GM10847 (cell line): ENCODE measurements around the gene TOB1.

ENCODE experiments used
- POLR2A ChIP-seq: IDR thresholded peaks from 2 replicates; pipeline ENCODE4 v1.6.1; 2011; ENCODE audit not compliant: insufficient read length; ENCODE audit errors: extremely low read depth

Gene TOB1

GRCh38 chr17:50902372-50903353 lies 36.5 kb upstream of the TOB1 start:
- no peak for TF ChIP-seq POLR2A

- TF ChIP-seq POLR2A = no peak
Observed at GRCh38 chr17:50900383-50900892, 34.3 kb upstream of the TOB1 start.

GRCh38 chr17:50899559-50900319 lies 33.6 kb upstream of the TOB1 start:
- TF ChIP-seq POLR2A = no peak

- TF ChIP-seq POLR2A = no peak
Observed at GRCh38 chr17:50899005-50899460, 32.9 kb upstream of the TOB1 start.

GRCh38 chr17:50898369-50899004 lies 32.3 kb upstream of the TOB1 start:
- TF ChIP-seq POLR2A = no peak

GRCh38 chr17:50893183-50893993 lies 27.2 kb upstream of the TOB1 start:
- TF ChIP-seq POLR2A = no peak

GRCh38 chr17:50892101-50892776 lies 26.1 kb upstream of the TOB1 start:
- no peak for TF ChIP-seq POLR2A

- no peak for TF ChIP-seq POLR2A
Observed at GRCh38 chr17:50891577-50891989, 25.4 kb upstream of the TOB1 start.

- TF ChIP-seq POLR2A = no peak
Observed at GRCh38 chr17:50890675-50891516, 24.7 kb upstream of the TOB1 start.

- no peak for TF ChIP-seq POLR2A
Observed at GRCh38 chr17:50889528-50890118, 23.5 kb upstream of the TOB1 start.

- no peak for TF ChIP-seq POLR2A
Observed at GRCh38 chr17:50887705-50888245, 21.6 kb upstream of the TOB1 start.
